B cell (primary cell): ENCODE results near the gene TTYH3. TPM values are rescaled to one million over a fixed set of nuclear protein-coding genes. Genes with fewer than 3 reads are reported as not detected.

Source experiments
- ATAC-seq: fragments of 200-7000 bp; cut with Tn5 transposase; one replicate; pipeline ENCODE4 v1.10.0; 2021; ENCODE audit warnings: low read depth, mild to moderate bottlenecking, moderate number of reproducible peaks, moderate library complexity
- CTCF ChIA-PET: fragments of 350-600 bp; sonication (Branson Sonifier 250); formaldehyde crosslinking; loops from one replicate; lab custom pipeline; 2021; ENCODE audit warnings: antibody characterized with exemption, inconsistent platforms; lab: Charles Lee
- POLR2A ChIA-PET: fragments of 350-600 bp; sonication (Branson Sonifier 250); formaldehyde crosslinking; loops from one replicate; lab custom pipeline; 2021; ENCODE audit warnings: antibody characterized with exemption; lab: Charles Lee
- DNase-seq: peaks from one replicate; pipeline ENCODE4 v3.0.0; 2013
- H2AFZ ChIP-seq: 2 replicates; pipeline ENCODE4 v1.6.1; 2012; ENCODE audit warnings: mild to moderate bottlenecking, low read depth, low read length; ENCODE audit not compliant: insufficient read depth, poor library complexity, severe bottlenecking
- H3K27ac ChIP-seq, 2 donors: 1 replicate in 1 of 2; 2 replicates in 1 of 2; pipeline ENCODE4 v1.5.1; 2012 to 2013; ENCODE audit warnings: low read length in 2 of 2, mild to moderate bottlenecking in 2 of 2, moderate library complexity in 1 of 2
- H3K27me3 ChIP-seq, 4 experiments: fragments of 200-600 bp in 1 of 4; sonication (generic) in 1 of 4; replicated peaks in 1 of 4; 1 replicate in 2 of 4; 2 replicates in 2 of 4; pipeline versions ENCODE4 v1.6.1 to v1.7.0; 2013 to 2016; ENCODE audit warnings: low read length in 3 of 4, mild to moderate bottlenecking in 2 of 4, mixed read lengths in 1 of 4, moderate library complexity in 1 of 4; ENCODE audit not compliant: insufficient read depth in 4 of 4, control insufficient read depth in 3 of 4; ENCODE audit errors: control extremely low read depth in 1 of 4
- H3K36me3 ChIP-seq, 2 experiments: replicated peaks in 1 of 2; 1 replicate in 1 of 2; 2 replicates in 1 of 2; pipeline versions ENCODE4 v1.6.1 to v1.7.1; 2013; ENCODE audit warnings: low read length in 1 of 2; ENCODE audit not compliant: insufficient read depth in 2 of 2, control insufficient read depth in 1 of 2; ENCODE audit errors: control extremely low read depth in 1 of 2, extremely low read depth in 1 of 2
- H3K4me1 ChIP-seq, 2 donors: fragments of 200-600 bp in 1 of 2; sonication (generic) in 1 of 2; 1 replicate in 1 of 2; 2 replicates in 1 of 2; pipeline versions ENCODE4 v1.5.1 to v1.6.1; 2013 to 2017; ENCODE audit warnings: low read length in 2 of 2; ENCODE audit not compliant: control insufficient read depth in 2 of 2, insufficient read depth in 2 of 2
- H3K4me2 ChIP-seq: replicated peaks from 2 replicates; pipeline ENCODE3; 2012; ENCODE audit warnings: mild to moderate bottlenecking, low read depth, low read length; ENCODE audit not compliant: poor library complexity, severe bottlenecking
- H3K4me3 ChIP-seq, 5 experiments: fragments of 200-600 bp in 1 of 5; sonication (generic) in 1 of 5; 1 replicate in 3 of 5; 2 replicates in 2 of 5; pipeline versions ENCODE4 v1.5.1 to v1.7.0; 2011 to 2016; ENCODE audit warnings: low read length in 4 of 5, mild to moderate bottlenecking in 4 of 5, low read depth in 2 of 5, control low read depth in 1 of 5, moderate library complexity in 1 of 5; ENCODE audit not compliant: insufficient read depth in 1 of 5; ENCODE audit errors: control extremely low read depth in 1 of 5, extremely low read depth in 1 of 5
- H3K79me2 ChIP-seq: fragments of 200-600 bp; sonication (generic); one replicate; pipeline ENCODE4 v1.6.0; 2016; ENCODE audit warnings: low read length; ENCODE audit not compliant: control insufficient read depth, insufficient read depth
- H3K9ac ChIP-seq: fragments of 200-600 bp; sonication (generic); 2 replicates; pipeline ENCODE4 v1.6.1; 2017; ENCODE audit warnings: mild to moderate bottlenecking, low read length, moderate library complexity
- H3K9me3 ChIP-seq, 3 donors: one replicate each; pipeline versions ENCODE4 v1.6.1 to v1.7.1; 2013; ENCODE audit warnings: low read length in 2 of 3; ENCODE audit not compliant: control insufficient read depth in 2 of 3, insufficient read depth in 1 of 3; ENCODE audit errors: control extremely low read depth in 1 of 3
- H4K20me1 ChIP-seq: 2 replicates; pipeline ENCODE4 v1.6.0; 2012; ENCODE audit warnings: mild to moderate bottlenecking, low read length; ENCODE audit not compliant: insufficient read depth, control insufficient read depth, poor library complexity, severe bottlenecking
- H3K27ac Mint-ChIP-seq: one replicate; pipeline ENCODE4 v1.8.0; 2021; ENCODE audit warnings: mixed read lengths
- H3K27me3 Mint-ChIP-seq: one replicate; pipeline ENCODE4 v1.8.0; 2021; ENCODE audit warnings: mixed read lengths
- H3K4me1 Mint-ChIP-seq: one replicate; pipeline ENCODE4 v1.8.0; 2021; ENCODE audit warnings: mixed read lengths
- H3K4me3 Mint-ChIP-seq: one replicate; pipeline ENCODE4 v1.8.0; 2021; ENCODE audit warnings: mixed read lengths
- H3K9me3 Mint-ChIP-seq: one replicate; pipeline ENCODE4 v1.8.0; 2022; ENCODE audit warnings: mixed read lengths; ENCODE audit not compliant: insufficient read depth
- EZH2 ChIP-seq: IDR thresholded peaks from 2 replicates; pipeline ENCODE4 v1.6.1; 2012; ENCODE audit warnings: borderline replicate concordance, low read depth, mild to moderate bottlenecking, moderate library complexity, low read length; ENCODE audit not compliant: insufficient read depth, poor library complexity, severe bottlenecking
- WGBS: methylation state at CpG from one replicate; pipeline ENCODE4 v1.1.5; 2013; ENCODE audit warnings: missing lambda C conversion rate; ENCODE audit not compliant: insufficient coverage; 5-methylcytosine and 5-hydroxymethylcytosine counted together
- intact Hi-C: fragments of 100-400 bp; cut with micrococcal nuclease; formaldehyde crosslinking; loops from one replicate; pipeline ENCODE4 v1.10.0; 2022
- polyA plus RNA-seq: library from polyadenylated mRNA; depleted of rRNA; stranded (reverse); fragments of >200 nt; gene quantifications from 2 replicates; pipeline ENCODE4 v1.2.3, GENCODE V29; 2012
- total RNA-seq, 2 donors: library from RNA; stranded (reverse); fragments of 120-200 nt in 1 of 2; gene quantifications; 1 replicate in 1 of 2; 2 replicates in 1 of 2; pipeline versions ENCODE4 v1.2.3 to v1.2.4, GENCODE V29; 2013 to 2022
- TF ChIP-seq, protein P1 (sequence below): fragments of 200-600 bp; IDR thresholded peaks from one replicate; pipeline ENCODE4 v1.8.0; 2022; ENCODE audit warnings: antibody characterized with exemption, mild to moderate bottlenecking

TTYH3 gene
- total and polyA plus RNA-seq, 2 donors (not counting 1 experiment from before 2014, with no cell fraction given): 8.4 to 48.6 TPM

- Histone ChIP-seq H3K27me3 (no peaks in the 10 kb centered on the region), H3K36me3 (no peaks in the 10 kb centered on the region), H3K4me2 (peak overlapping the region; percentile 99), H3K4me1 (peaks cover 35 to 64% of the 10 kb centered on the region in 2 donors), H2AFZ (peak overlapping the region; percentile 71), H3K4me3 (no peak overlapping the region), H3K9me3 (no peaks in the 10 kb centered on the region), H3K9ac (no peak overlapping the region), H4K20me1 (peaks cover 20% of the 10 kb centered on the region), H3K27ac (peak overlapping the region in 1 of 2 donors; percentile 68), H3K79me2 (peaks cover 72% of the 10 kb centered on the region)
- TF ChIP-seq EZH2: no peak
- TF ChIP-seq, protein P1, sequence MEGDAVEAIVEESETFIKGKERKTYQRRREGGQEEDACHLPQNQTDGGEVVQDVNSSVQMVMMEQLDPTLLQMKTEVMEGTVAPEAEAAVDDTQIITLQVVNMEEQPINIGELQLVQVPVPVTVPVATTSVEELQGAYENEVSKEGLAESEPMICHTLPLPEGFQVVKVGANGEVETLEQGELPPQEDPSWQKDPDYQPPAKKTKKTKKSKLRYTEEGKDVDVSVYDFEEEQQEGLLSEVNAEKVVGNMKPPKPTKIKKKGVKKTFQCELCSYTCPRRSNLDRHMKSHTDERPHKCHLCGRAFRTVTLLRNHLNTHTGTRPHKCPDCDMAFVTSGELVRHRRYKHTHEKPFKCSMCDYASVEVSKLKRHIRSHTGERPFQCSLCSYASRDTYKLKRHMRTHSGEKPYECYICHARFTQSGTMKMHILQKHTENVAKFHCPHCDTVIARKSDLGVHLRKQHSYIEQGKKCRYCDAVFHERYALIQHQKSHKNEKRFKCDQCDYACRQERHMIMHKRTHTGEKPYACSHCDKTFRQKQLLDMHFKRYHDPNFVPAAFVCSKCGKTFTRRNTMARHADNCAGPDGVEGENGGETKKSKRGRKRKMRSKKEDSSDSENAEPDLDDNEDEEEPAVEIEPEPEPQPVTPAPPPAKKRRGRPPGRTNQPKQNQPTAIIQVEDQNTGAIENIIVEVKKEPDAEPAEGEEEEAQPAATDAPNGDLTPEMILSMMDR: no peak
- H3K4me1 Mint-ChIP-seq: peaks cover 51% of the 10 kb centered on the region
- intact Hi-C loops: loop anchor here (5.0 kb wide), 2 partner anchors 112 to 232 kb away; partner anchors contain the start of gene CHST12
- POLR2A ChIA-PET: interaction anchor here (0.6 kb wide), 1 partner anchor 126 kb away, joined by 3 read pairs; no protein-coding TSS in a partner anchor
- H3K9me3 Mint-ChIP-seq: no peaks in the 10 kb centered on the region
- H3K4me3 Mint-ChIP-seq: peak overlapping the region; percentile 92
- H3K27me3 Mint-ChIP-seq: no peaks in the 10 kb centered on the region
- 93% methylated on average over 18 of the region's 22 CpGs for WGBS
- ATAC-seq (no peak), DNase-seq (no peak)
- CTCF ChIA-PET: interaction anchor here (1.2 to 1.3 kb wide), 2 partner anchors 26 to 36 kb away, joined by 3 read pairs; no protein-coding TSS in a partner anchor
- peak overlapping the region; percentile 91 for H3K27ac Mint-ChIP-seq
These were observed 2.7 kb downstream of the TTYH3 start for GRCh38 chr7:2634267-2635145.
